ENCODE data around the gene SCNN1A. TPM values are rescaled to one million over a fixed set of nuclear protein-coding genes. Genes with fewer than 3 reads are reported as not detected.

SCNN1A gene
- total and polyA plus RNA-seq, 2 donors from 2014 or later = 225 to 452 TPM

- intact Hi-C loops (cut with DNase I) = no loop called here
- TF ChIP-seq, protein P1, sequence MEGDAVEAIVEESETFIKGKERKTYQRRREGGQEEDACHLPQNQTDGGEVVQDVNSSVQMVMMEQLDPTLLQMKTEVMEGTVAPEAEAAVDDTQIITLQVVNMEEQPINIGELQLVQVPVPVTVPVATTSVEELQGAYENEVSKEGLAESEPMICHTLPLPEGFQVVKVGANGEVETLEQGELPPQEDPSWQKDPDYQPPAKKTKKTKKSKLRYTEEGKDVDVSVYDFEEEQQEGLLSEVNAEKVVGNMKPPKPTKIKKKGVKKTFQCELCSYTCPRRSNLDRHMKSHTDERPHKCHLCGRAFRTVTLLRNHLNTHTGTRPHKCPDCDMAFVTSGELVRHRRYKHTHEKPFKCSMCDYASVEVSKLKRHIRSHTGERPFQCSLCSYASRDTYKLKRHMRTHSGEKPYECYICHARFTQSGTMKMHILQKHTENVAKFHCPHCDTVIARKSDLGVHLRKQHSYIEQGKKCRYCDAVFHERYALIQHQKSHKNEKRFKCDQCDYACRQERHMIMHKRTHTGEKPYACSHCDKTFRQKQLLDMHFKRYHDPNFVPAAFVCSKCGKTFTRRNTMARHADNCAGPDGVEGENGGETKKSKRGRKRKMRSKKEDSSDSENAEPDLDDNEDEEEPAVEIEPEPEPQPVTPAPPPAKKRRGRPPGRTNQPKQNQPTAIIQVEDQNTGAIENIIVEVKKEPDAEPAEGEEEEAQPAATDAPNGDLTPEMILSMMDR (IDR thresholded peaks at IDR 0.05; ENCODE audit: borderline replicate concordance, extremely low read depth, insufficient read depth) = no peak
- FAIRE-seq (no peak), DNase-seq (no peak)
- Histone ChIP-seq H3K9ac (ENCODE audit: low read length in 3 of 3) (no peak overlapping the region), H3K9me3 (ENCODE audit: control insufficient read depth in 2 of 3, insufficient read depth in 1 of 3, low read length in 3 of 3) (no peaks in the 10 kb centered on the region), H3K4me3 (ENCODE audit: low read length in 3 of 3) (no peak overlapping the region), H3K4me1 (ENCODE audit: control insufficient read depth in 2 of 3, insufficient read depth in 2 of 3, low read depth in 1 of 3, low read length in 3 of 3) (peaks cover 0 to 36% (median 25%) of the 10 kb centered on the region in 3 donors), H3K27ac (ENCODE audit: low read depth in 2 of 2, low read length in 2 of 2) (no peak overlapping the region), H3K27me3 (ENCODE audit: control insufficient read depth, insufficient read depth, low read length) (no peaks in the 10 kb centered on the region), H3K36me3 (ENCODE audit: control insufficient read depth in 2 of 3, insufficient read depth in 3 of 3, low read length in 3 of 3) (peaks cover 0 to 3% (median 0%) of the 10 kb centered on the region in 3 donors)
These were observed 52.4 kb downstream of the SCNN1A start for GRCh38 chr12:6322969-6323339.

DNA sequence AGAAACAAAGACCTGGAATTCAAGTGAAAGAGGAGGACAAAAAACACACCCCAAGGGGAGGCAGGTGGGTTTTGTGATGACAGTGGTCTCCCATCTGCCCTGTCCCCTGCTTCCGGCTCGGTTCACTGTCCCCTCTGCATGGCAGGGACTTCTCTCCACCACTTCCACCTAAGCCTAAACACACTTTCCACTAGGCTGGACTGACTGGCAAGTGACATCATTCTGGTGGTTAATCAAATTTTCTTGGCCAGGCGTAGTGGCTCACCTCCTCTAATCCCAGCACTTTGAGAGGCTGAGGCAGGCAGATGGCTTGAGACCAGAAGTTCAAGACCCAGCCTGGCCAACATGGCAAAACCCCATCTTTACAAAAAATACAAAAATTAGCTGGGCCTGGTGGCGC, 53.0 kb downstream of the SCNN1A start:
- no peak for DNase-seq
- intact Hi-C loops (cut with DNase I) = no loop called here
- Histone ChIP-seq H3K27ac (ENCODE audit: low read depth in 2 of 2, low read length in 2 of 2) (no peak overlapping the region), H3K36me3 (ENCODE audit: control insufficient read depth in 2 of 3, insufficient read depth in 3 of 3, low read length in 3 of 3) (no peaks in the 10 kb centered on the region), H3K9ac (ENCODE audit: low read length in 3 of 3) (no peak overlapping the region), H3K27me3 (ENCODE audit: control insufficient read depth, insufficient read depth, low read length) (no peaks in the 10 kb centered on the region), H3K9me3 (ENCODE audit: control insufficient read depth in 2 of 3, insufficient read depth in 1 of 3, low read length in 3 of 3) (no peaks in the 10 kb centered on the region), H3K4me1 (ENCODE audit: control insufficient read depth in 2 of 3, insufficient read depth in 2 of 3, low read depth in 1 of 3, low read length in 3 of 3) (peaks cover 0 to 32% (median 25%) of the 10 kb centered on the region in 3 donors), H3K4me3 (ENCODE audit: low read length in 3 of 3) (no peak overlapping the region)
- no peak for FAIRE-seq
- TF ChIP-seq, protein P1 (IDR thresholded peaks at IDR 0.05; ENCODE audit: borderline replicate concordance, extremely low read depth, insufficient read depth) = no peak

- Histone ChIP-seq H3K9me3 (ENCODE audit: control insufficient read depth in 2 of 3, insufficient read depth in 1 of 3, low read length in 3 of 3) (no peaks in the 10 kb centered on the region), H3K36me3 (ENCODE audit: control insufficient read depth in 2 of 3, insufficient read depth in 3 of 3, low read length in 3 of 3) (no peaks in the 10 kb centered on the region), H3K27me3 (ENCODE audit: control insufficient read depth, insufficient read depth, low read length) (no peaks in the 10 kb centered on the region), H3K4me3 (ENCODE audit: low read length in 3 of 3) (no peak overlapping the region), H3K27ac (ENCODE audit: low read depth in 2 of 2, low read length in 2 of 2) (no peak overlapping the region), H3K4me1 (ENCODE audit: control insufficient read depth in 2 of 3, insufficient read depth in 2 of 3, low read depth in 1 of 3, low read length in 3 of 3) (peaks cover 0 to 29% (median 23%) of the 10 kb centered on the region in 3 donors), H3K9ac (ENCODE audit: low read length in 3 of 3) (peak overlapping the region in 1 of 3 donors; percentile 10)
- intact Hi-C loops (cut with DNase I) = no loop called here
- no peak for DNase-seq
- TF ChIP-seq, protein P1 (IDR thresholded peaks at IDR 0.05; ENCODE audit: borderline replicate concordance, extremely low read depth, insufficient read depth) = no peak
- no peak for FAIRE-seq
These were observed 53.5 kb downstream of the SCNN1A start for GRCh38 chr12:6321905-6322304.

DNA sequence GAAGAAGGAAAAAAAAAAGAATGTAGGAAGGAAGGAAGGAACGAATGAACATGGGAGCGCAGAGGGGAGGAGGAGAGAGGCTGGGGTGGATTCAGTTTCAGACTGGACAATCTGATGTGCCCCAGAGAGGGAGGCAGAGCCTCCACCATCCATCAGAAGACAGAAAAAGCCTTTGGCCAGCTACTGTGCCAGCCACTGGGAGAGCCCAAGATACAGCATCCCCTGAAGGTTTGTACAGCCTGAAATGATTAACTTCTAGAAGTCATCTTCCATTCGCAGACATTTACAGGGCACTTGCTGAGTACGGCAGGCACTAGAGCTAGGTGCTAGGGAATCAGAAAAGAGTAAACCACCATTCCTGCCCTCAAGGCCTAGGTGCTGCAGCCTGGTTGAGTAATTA, 55.9 kb downstream of the SCNN1A start:
- Histone ChIP-seq H3K36me3 (ENCODE audit: control insufficient read depth in 2 of 3, insufficient read depth in 3 of 3, low read length in 3 of 3) (no peaks in the 10 kb centered on the region), H3K27me3 (ENCODE audit: control insufficient read depth, insufficient read depth, low read length) (no peaks in the 10 kb centered on the region), H3K27ac (ENCODE audit: low read depth in 2 of 2, low read length in 2 of 2) (no peak overlapping the region), H3K4me1 (ENCODE audit: control insufficient read depth in 2 of 3, insufficient read depth in 2 of 3, low read depth in 1 of 3, low read length in 3 of 3) (peaks cover 0 to 15% (median 8%) of the 10 kb centered on the region in 3 donors), H3K9ac (ENCODE audit: low read length in 3 of 3) (no peak overlapping the region), H3K4me3 (ENCODE audit: low read length in 3 of 3) (no peak overlapping the region), H3K9me3 (ENCODE audit: control insufficient read depth in 2 of 3, insufficient read depth in 1 of 3, low read length in 3 of 3) (no peaks in the 10 kb centered on the region)
- TF ChIP-seq, protein P1 (IDR thresholded peaks at IDR 0.05; ENCODE audit: borderline replicate concordance, extremely low read depth, insufficient read depth) = no peak
- intact Hi-C loops (cut with DNase I) = no loop called here
- FAIRE-seq (no peak), DNase-seq (no peak)
